NB4 (cell line): ENCODE results near the gene KARS1.

Experiments used
- POLR2A ChIP-seq: IDR thresholded peaks from 2 replicates; pipeline ENCODE4 v1.6.1; 2011; ENCODE audit warnings: mild to moderate bottlenecking; ENCODE audit not compliant: insufficient read length; ENCODE audit errors: extremely low read depth
- TF ChIP-seq, protein P1 (sequence below): IDR thresholded peaks from one replicate; pipeline ENCODE4 v1.5.1; 2012; ENCODE audit warnings: low read depth, low read length

GRCh38 chr16:75648265-75649076, 1.0 kb upstream of the KARS1 start:
- TF ChIP-seq, protein P1, sequence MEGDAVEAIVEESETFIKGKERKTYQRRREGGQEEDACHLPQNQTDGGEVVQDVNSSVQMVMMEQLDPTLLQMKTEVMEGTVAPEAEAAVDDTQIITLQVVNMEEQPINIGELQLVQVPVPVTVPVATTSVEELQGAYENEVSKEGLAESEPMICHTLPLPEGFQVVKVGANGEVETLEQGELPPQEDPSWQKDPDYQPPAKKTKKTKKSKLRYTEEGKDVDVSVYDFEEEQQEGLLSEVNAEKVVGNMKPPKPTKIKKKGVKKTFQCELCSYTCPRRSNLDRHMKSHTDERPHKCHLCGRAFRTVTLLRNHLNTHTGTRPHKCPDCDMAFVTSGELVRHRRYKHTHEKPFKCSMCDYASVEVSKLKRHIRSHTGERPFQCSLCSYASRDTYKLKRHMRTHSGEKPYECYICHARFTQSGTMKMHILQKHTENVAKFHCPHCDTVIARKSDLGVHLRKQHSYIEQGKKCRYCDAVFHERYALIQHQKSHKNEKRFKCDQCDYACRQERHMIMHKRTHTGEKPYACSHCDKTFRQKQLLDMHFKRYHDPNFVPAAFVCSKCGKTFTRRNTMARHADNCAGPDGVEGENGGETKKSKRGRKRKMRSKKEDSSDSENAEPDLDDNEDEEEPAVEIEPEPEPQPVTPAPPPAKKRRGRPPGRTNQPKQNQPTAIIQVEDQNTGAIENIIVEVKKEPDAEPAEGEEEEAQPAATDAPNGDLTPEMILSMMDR: no peak
- TF ChIP-seq POLR2A: peak; percentile 43
